Activated CD8-positive, alpha-beta T cell treated with anti-CD3 and anti-CD28 coated beads for 36 hours (primary cell): ENCODE data around the gene HECTD3. TPM values are rescaled to one million over a fixed set of nuclear protein-coding genes. Genes with fewer than 3 reads are reported as not detected.

Experiments used
- ATAC-seq: fragments of 200-7000 bp; cut with Tn5 transposase; one replicate; pipeline ENCODE4 v1.10.0; 2021; ENCODE audit warnings: mild to moderate bottlenecking, moderate library complexity
- CTCF ChIA-PET: fragments of 350-600 bp; sonication (Branson Sonifier 250); formaldehyde crosslinking; loops from one replicate; lab custom pipeline; 2021; ENCODE audit warnings: antibody characterized with exemption; lab: Charles Lee
- POLR2A ChIA-PET: fragments of 350-600 bp; sonication (Branson Sonifier 250); formaldehyde crosslinking; loops from one replicate; lab custom pipeline; 2021; ENCODE audit warnings: antibody characterized with exemption; lab: Charles Lee
- DNase-seq: peaks from one replicate; pipeline ENCODE4 v3.0.0-alpha.2; 2020
- H3K27ac Mint-ChIP-seq: one replicate; pipeline ENCODE4 v1.8.0; 2021; ENCODE audit warnings: mild to moderate bottlenecking, mixed read lengths
- H3K27me3 Mint-ChIP-seq: one replicate; pipeline ENCODE4 v1.8.0; 2021; ENCODE audit warnings: mixed read lengths
- H3K36me3 Mint-ChIP-seq: one replicate; pipeline ENCODE4 v1.8.0; 2021; ENCODE audit warnings: low read depth, mixed read lengths
- H3K4me1 Mint-ChIP-seq: one replicate; pipeline ENCODE4 v1.8.0; 2021; ENCODE audit warnings: low read depth, mixed read lengths
- H3K4me3 Mint-ChIP-seq: one replicate; pipeline ENCODE4 v1.8.0; 2021; ENCODE audit warnings: mild to moderate bottlenecking, moderate library complexity, mixed read lengths
- H3K9me3 Mint-ChIP-seq: one replicate; pipeline ENCODE4 v1.8.0; 2021; ENCODE audit warnings: mixed read lengths
- intact Hi-C: fragments of 100-400 bp; cut with micrococcal nuclease; formaldehyde crosslinking; loops from one replicate; pipeline ENCODE4 v1.10.0; 2022
- total RNA-seq, 2 experiments: library from RNA; stranded (reverse); gene quantifications; one replicate each; pipeline ENCODE4 v1.2.3, GENCODE V29; 2021
- TF ChIP-seq, protein P1 (sequence below): fragments of 200-600 bp; IDR thresholded peaks from one replicate; pipeline ENCODE4 v1.8.0; 2022; ENCODE audit warnings: antibody characterized with exemption, mild to moderate bottlenecking

HECTD3 gene
- total RNA-seq, 2 experiments from 2014 or later = 16.4 to 16.9 TPM

DNA sequence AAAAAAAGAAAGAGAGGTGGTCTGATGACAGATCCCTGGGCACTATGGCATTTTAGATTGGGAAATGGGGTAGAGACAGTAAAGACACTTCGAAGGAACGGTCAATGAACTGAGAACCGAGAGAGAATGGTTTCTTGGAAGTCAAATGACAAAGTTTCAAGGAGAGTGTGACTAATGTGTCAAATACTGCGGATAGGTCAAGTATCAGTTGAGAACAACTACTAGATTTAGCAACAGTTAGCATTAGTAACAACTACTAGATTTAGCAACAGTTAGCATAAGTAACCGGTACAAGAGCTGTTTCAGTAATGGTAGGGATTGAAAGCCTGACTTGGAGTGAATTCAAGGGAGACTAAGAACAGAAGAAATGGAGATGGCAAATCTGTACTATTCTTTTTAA lies 35.9 kb upstream of the HECTD3 start:
- intact Hi-C loops = no loop called here
- TF ChIP-seq, protein P1, sequence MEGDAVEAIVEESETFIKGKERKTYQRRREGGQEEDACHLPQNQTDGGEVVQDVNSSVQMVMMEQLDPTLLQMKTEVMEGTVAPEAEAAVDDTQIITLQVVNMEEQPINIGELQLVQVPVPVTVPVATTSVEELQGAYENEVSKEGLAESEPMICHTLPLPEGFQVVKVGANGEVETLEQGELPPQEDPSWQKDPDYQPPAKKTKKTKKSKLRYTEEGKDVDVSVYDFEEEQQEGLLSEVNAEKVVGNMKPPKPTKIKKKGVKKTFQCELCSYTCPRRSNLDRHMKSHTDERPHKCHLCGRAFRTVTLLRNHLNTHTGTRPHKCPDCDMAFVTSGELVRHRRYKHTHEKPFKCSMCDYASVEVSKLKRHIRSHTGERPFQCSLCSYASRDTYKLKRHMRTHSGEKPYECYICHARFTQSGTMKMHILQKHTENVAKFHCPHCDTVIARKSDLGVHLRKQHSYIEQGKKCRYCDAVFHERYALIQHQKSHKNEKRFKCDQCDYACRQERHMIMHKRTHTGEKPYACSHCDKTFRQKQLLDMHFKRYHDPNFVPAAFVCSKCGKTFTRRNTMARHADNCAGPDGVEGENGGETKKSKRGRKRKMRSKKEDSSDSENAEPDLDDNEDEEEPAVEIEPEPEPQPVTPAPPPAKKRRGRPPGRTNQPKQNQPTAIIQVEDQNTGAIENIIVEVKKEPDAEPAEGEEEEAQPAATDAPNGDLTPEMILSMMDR = no peak
- DNase-seq (no peak), ATAC-seq (no peak)
- CTCF ChIA-PET = no interaction called here
- Mint-ChIP-seq H3K27ac (no peak overlapping the region), H3K4me3 (no peak overlapping the region), H3K36me3 (no peaks in the 10 kb centered on the region), H3K9me3 (no peaks in the 10 kb centered on the region), H3K4me1 (peaks cover 14% of the 10 kb centered on the region), H3K27me3 (no peaks in the 10 kb centered on the region)
- POLR2A ChIA-PET = no interaction called here

DNA sequence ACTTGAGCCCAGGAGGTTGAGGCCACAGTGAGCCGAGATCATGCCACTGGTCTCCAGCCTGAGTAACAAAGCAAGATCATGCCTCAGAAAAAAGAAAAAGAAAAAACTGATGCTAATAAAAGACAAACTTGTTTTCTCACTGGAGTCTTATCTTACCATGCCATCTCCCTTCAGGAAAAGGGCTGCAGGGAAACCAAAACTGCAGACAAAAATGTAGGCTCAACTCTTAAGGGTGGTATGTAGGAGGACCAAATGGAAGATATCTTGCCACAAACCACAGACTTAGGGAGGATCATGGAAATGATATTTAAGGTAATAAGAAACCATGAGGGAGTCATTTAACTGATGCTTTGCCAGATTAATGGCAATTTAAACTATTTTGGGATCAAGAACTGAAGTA lies 33.8 kb upstream of the HECTD3 start:
- no peak overlapping the region for H3K4me3 Mint-ChIP-seq
- no peaks in the 10 kb centered on the region for H3K9me3 Mint-ChIP-seq
- intact Hi-C loops = no loop called here
- H3K27me3 Mint-ChIP-seq = no peaks in the 10 kb centered on the region
- POLR2A ChIA-PET = no interaction called here
- no peak overlapping the region for H3K27ac Mint-ChIP-seq
- DNase-seq = no peak
- CTCF ChIA-PET = no interaction called here
- H3K4me1 Mint-ChIP-seq = no peaks in the 10 kb centered on the region
- H3K36me3 Mint-ChIP-seq = no peaks in the 10 kb centered on the region
- no peak for ATAC-seq
- TF ChIP-seq, protein P1 = no peak

- TF ChIP-seq, protein P1 = no peak
- H3K9me3 Mint-ChIP-seq = no peaks in the 10 kb centered on the region
- ATAC-seq = no peak
- CTCF ChIA-PET = interaction anchor here (1.5 to 2.5 kb wide), 3 partner anchors 9 to 257 kb away, joined by 5 to 6 read pairs (median 5); partner anchors contain the start of genes HECTD3 and UROD
- H3K27ac Mint-ChIP-seq = no peak overlapping the region
- H3K27me3 Mint-ChIP-seq = no peaks in the 10 kb centered on the region
- no peaks in the 10 kb centered on the region for H3K36me3 Mint-ChIP-seq
- no peak for DNase-seq
- no peaks in the 10 kb centered on the region for H3K4me1 Mint-ChIP-seq
- POLR2A ChIA-PET = no interaction called here
- intact Hi-C loops = no loop called here
- H3K4me3 Mint-ChIP-seq = no peak overlapping the region
Observed at GRCh38 chr1:45043094-45043493, 32.0 kb upstream of the HECTD3 start.

- no peaks in the 10 kb centered on the region for H3K36me3 Mint-ChIP-seq
Observed at GRCh38 chr1:45040297-45040696, 29.2 kb upstream of the HECTD3 start.

GRCh38 chr1:45038661-45039364 lies 27.7 kb upstream of the HECTD3 start:
- TF ChIP-seq, protein P1 = no peak
- Mint-ChIP-seq H3K9me3 (no peaks in the 10 kb centered on the region), H3K36me3 (no peaks in the 10 kb centered on the region), H3K4me3 (no peak overlapping the region), H3K4me1 (peaks cover 6% of the 10 kb centered on the region), H3K27me3 (no peaks in the 10 kb centered on the region), H3K27ac (no peak overlapping the region)
- CTCF ChIA-PET = interaction anchor here (1.2 to 1.7 kb wide), 2 partner anchors 20 to 24 kb away, joined by 3 read pairs; no protein-coding TSS in a partner anchor
- ATAC-seq (no peak), DNase-seq (no peak)
- POLR2A ChIA-PET = no interaction called here
- intact Hi-C loops = no loop called here

More at GRCh38 chr1:45040297-45040696, 29.2 kb upstream of the HECTD3 start:
- Mint-ChIP-seq H3K4me3 (no peak overlapping the region), H3K27me3 (no peaks in the 10 kb centered on the region), H3K27ac (no peak overlapping the region), H3K4me1 (peaks cover 6% of the 10 kb centered on the region), H3K9me3 (no peaks in the 10 kb centered on the region)
- DNase-seq (no peak), ATAC-seq (no peak)
- ChIA-PET POLR2A (no interaction called here), CTCF (interaction anchor here (1.7 kb wide), 1 partner anchor 22 kb away, joined by 3 read pairs; no protein-coding TSS in a partner anchor)
- TF ChIP-seq, protein P1 = no peak
- intact Hi-C loops = no loop called here
